GM10248 (cell line): ENCODE measurements around the gene UBE2I.

ENCODE experiments used
- CTCF ChIA-PET: fragments of 300-600 bp; sonication (Branson Sonifier 250); formaldehyde crosslinking; extraction: SDS; loops from one replicate; lab custom pipeline; 2021; ENCODE audit warnings: antibody characterized with exemption; lab: Yijun Ruan, JAX
- POLR2A ChIA-PET: fragments of 350-650 bp; sonication (Branson Sonifier 250); formaldehyde crosslinking; extraction: SDS; loops from one replicate; lab custom pipeline; 2020; ENCODE audit warnings: antibody characterized with exemption; lab: Yijun Ruan, JAX
- DNase-seq: peaks from one replicate; pipeline ENCODE4 v3.0.0; 2012; ENCODE audit errors: extremely low spot score
- CTCF ChIP-seq: IDR thresholded peaks from 2 replicates; pipeline ENCODE4 v1.5.1; 2012; ENCODE audit warnings: mild to moderate bottlenecking, low read depth; ENCODE audit errors: extremely low read depth, missing control alignments, control extremely low read depth

The UBE2I gene

GRCh38 chr16:1308977-1309885 lies at the start of gene UBE2I:
Gene UBE2I, plus strand, starts transcription at chr16:1309636. Its CDS starts 4,395 bp downstream, at chr16:1314031.
- CTCF ChIA-PET: interaction anchor here (1.0 to 1.2 kb wide), 2 partner anchors 8 to 37 kb away, joined by 3 read pairs; no protein-coding TSS in a partner anchor
- POLR2A ChIA-PET: interaction anchor here (0.6 kb wide), 1 partner anchor 671 kb away, joined by 3 read pairs; no protein-coding TSS in a partner anchor
- TF ChIP-seq CTCF: no peak
- DNase-seq: peak; percentile 94

GRCh38 chr16:1259760-1260068 lies 49.7 kb upstream of the UBE2I start:
- TF ChIP-seq CTCF: no peak
- ChIA-PET POLR2A (no interaction called here), CTCF (no interaction called here)
- no peak for DNase-seq

- no peak for DNase-seq
- POLR2A ChIA-PET: no interaction called here
- CTCF ChIA-PET: no interaction called here
- TF ChIP-seq CTCF: no peak
Observed at GRCh38 chr16:1260101-1260680, 49.2 kb upstream of the UBE2I start.

- ChIA-PET POLR2A (no interaction called here), CTCF (interaction anchor here (0.9 kb wide), 1 partner anchor 16 kb away, joined by 3 read pairs; no protein-coding TSS in a partner anchor)
- TF ChIP-seq CTCF: no peak
- DNase-seq: no peak
Observed at GRCh38 chr16:1261131-1261892, 48.1 kb upstream of the UBE2I start.

GRCh38 chr16:1262210-1262845 lies 47.1 kb upstream of the UBE2I start:
- no peak for DNase-seq
- POLR2A ChIA-PET: no interaction called here
- TF ChIP-seq CTCF: no peak
- CTCF ChIA-PET: interaction anchor here (0.9 kb wide), 1 partner anchor 15 kb away, joined by 3 read pairs; no protein-coding TSS in a partner anchor

- POLR2A ChIA-PET: no interaction called here
- CTCF ChIA-PET: no interaction called here
- TF ChIP-seq CTCF: no peak
- DNase-seq: no peak
Observed at GRCh38 chr16:1262846-1263221, 46.6 kb upstream of the UBE2I start.
